HG03097 (cell line): Measurements from ENCODE around the gene SURF4.
"Not testable (repeated sequence)": the region's sequence is repeated elsewhere in the genome, so short reads cannot be mapped to it uniquely, and the experiment has no call there.

ENCODE experiments used
- ATAC-seq: cut with Tn5 transposase; IDR thresholded peaks from one replicate; pipeline ENCODE4 v1.9.1; 2021; ENCODE audit not compliant: unreplicated experiment, low FRiP score

Gene SURF4

GRCh38 chr9:133377280-133377679 lies 1.4 kb upstream of the SURF4 start:
- not testable (repeated sequence) for ATAC-seq

- no peak for ATAC-seq
Measured at GRCh38 chr9:133375116-133375723, 640 bp downstream of the SURF4 start.

GRCh38 chr9:133374612-133375115 lies 1.2 kb downstream of the SURF4 start:
- no peak for ATAC-seq

GRCh38 chr9:133372144-133372543 lies 3.7 kb downstream of the SURF4 start:
- no peak for ATAC-seq

- no peak for ATAC-seq
Measured at GRCh38 chr9:133371261-133371711, 4.6 kb downstream of the SURF4 start.

DNA sequence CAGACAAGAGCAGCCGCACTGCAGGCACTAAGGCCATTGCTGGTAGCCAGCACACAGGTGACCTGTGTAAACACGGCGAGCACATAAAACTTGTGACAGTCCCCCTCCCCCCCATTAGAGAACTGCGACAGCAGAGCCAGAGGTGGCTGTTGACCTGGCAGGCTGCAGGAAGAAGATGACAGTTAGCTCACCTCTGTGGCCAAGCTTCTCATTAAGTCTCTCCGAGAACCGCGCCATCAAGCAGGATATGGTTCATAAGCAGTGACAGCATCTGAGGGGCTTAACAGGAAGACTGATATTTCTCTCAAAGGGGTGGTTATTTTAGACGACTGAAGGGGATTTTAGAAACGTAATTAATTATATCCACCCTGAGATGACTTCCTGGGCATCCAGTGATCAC lies 5.2 kb downstream of the SURF4 start:
- ATAC-seq = no peak

GRCh38 chr9:133369933-133370332 lies 5.9 kb downstream of the SURF4 start:
- no peak for ATAC-seq

GRCh38 chr9:133369422-133369821 lies 6.4 kb downstream of the SURF4 start:
- ATAC-seq = no peak

DNA sequence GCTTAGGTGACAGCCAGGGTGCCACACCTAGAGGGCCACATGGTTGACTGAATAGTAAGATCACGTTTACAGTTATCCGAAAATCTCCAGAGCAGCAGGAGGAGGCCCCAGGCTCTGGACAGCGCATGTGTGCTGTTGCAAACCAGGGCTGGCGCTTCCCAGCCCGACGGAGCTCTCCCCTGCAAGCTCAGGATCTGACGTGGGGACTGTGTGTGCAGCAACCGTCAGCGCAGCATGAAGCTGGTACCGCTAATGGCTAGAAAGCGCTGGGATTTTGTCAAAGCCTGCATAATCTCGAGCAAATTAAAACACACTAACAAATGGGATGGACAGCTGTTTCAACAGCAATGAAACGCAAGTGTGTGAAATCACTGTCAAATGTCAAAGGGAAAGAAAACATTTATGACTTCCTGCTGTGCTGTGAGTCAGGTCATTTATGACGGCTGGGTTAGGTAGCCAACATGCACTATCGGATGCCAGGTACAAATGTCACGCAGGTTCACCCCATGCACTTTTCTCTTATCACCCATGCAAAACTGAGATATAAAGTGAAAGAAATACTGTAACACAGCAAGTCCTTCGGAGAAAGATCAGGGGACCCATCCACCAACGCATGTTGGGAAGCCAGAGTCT lies 7.5 kb downstream of the SURF4 start:
- no peak for ATAC-seq

GRCh38 chr9:133367778-133368177 lies 8.1 kb downstream of the SURF4 start:
- ATAC-seq = no peak

DNA sequence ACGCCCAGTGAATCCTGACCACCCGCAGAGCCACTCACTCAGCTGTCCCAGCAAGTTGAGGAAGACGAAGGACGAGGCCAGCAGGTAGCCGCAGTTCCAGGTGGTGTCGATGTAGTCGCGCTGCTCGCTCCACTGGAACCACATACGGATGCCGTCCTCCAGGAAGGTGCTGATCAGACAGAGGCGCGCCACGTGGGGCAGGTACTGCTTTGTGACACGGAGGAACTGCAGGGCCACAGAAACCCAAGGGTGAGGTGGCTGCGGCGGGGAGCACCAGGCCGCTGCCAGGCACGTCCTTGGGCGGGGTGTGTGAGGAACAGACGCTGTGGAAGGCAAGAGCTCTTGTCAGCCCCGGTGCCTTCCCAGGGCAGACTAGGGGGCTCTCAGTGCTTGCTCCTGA lies 8.6 kb downstream of the SURF4 start:
- no peak for ATAC-seq

- ATAC-seq = no peak
Measured at GRCh38 chr9:133366435-133366834, 9.4 kb downstream of the SURF4 start.

GRCh38 chr9:133362359-133363044 lies 13.4 kb downstream of the SURF4 start:
- ATAC-seq = no peak

GRCh38 chr9:133361507-133362092 lies 14.3 kb downstream of the SURF4 start:
- ATAC-seq = no peak

- no peak for ATAC-seq
Measured at GRCh38 chr9:133360400-133361393, 15.2 kb downstream of the SURF4 start.

GRCh38 chr9:133359399-133360175 lies 16.3 kb downstream of the SURF4 start:
- ATAC-seq = no peak

DNA sequence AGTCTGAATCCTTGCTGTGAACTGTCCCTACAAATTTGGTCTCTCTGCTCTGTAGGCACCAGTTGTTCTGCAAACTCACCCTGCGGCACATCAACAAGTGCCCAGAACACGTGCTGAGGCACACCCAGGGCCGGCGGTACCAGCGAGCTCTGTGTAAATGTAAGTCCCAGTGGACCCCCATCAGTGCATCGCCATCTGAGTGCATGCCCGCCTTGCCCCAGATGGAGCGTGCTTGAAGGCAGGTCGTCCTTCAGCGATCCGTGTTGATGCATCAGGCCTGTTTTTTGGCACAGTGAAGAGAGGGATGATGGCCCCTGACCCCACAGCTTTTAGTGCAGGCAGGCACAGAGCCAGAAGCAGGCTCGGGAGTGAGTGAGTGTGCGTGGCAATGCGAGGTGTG lies 18.2 kb downstream of the SURF4 start:
- ATAC-seq = no peak

GRCh38 chr9:133356391-133357091 lies 19.3 kb downstream of the SURF4 start, which contains the start of the genes SURF1 and SURF2:
SURF1 (minus strand) TSS chr9:133356487; CDS start chr9:133356453, 34 bp downstream.
SURF2 (plus strand) TSS chr9:133356550; CDS start chr9:133356593, 43 bp downstream.
- no peak for ATAC-seq
